CD8-positive, alpha-beta memory T cell (primary cell): ENCODE data around the gene NTRK2. TPM values are rescaled to one million over a fixed set of nuclear protein-coding genes. Genes with fewer than 3 reads are reported as not detected.

Source experiments
- CTCF ChIA-PET: fragments of 350-600 bp; sonication (Branson Sonifier 250); formaldehyde crosslinking; loops from one replicate; lab custom pipeline; 2021; ENCODE audit warnings: antibody characterized with exemption; lab: Charles Lee
- POLR2A ChIA-PET: fragments of 350-600 bp; sonication (Branson Sonifier 250); formaldehyde crosslinking; loops from one replicate; lab custom pipeline; 2021; ENCODE audit warnings: antibody characterized with exemption; lab: Charles Lee
- DNase-seq, 5 donors: peaks; one replicate each; pipeline versions ENCODE4 v3.0.0 to v3.0.0-alpha.2; 2020 to 2022; ENCODE audit warnings: mixed read lengths in 1 of 5
- H3K27ac ChIP-seq: one replicate; pipeline ENCODE4 v1.7.0; 2013; ENCODE audit warnings: low read depth, mild to moderate bottlenecking, low read length, moderate library complexity
- H3K27me3 ChIP-seq: 2 replicates; pipeline ENCODE4 v1.7.0; 2013; ENCODE audit warnings: low read length, mild to moderate bottlenecking; ENCODE audit not compliant: insufficient read depth, poor library complexity, severe bottlenecking
- H3K36me3 ChIP-seq: 2 replicates; pipeline ENCODE4 v1.7.0; 2013; ENCODE audit warnings: mild to moderate bottlenecking, low read length, moderate library complexity; ENCODE audit not compliant: insufficient read depth
- H3K4me1 ChIP-seq: 2 replicates; pipeline ENCODE4 v1.7.0; 2013; ENCODE audit warnings: mild to moderate bottlenecking, low read length, moderate library complexity; ENCODE audit not compliant: insufficient read depth
- H3K4me3 ChIP-seq: 2 replicates; pipeline ENCODE4 v1.7.0; 2013; ENCODE audit warnings: mild to moderate bottlenecking, low read length
- H3K9me3 ChIP-seq: 2 replicates; pipeline ENCODE4 v1.7.0; 2013; ENCODE audit warnings: mild to moderate bottlenecking, low read length
- H3K27ac Mint-ChIP-seq, 8 donors: one replicate each; pipeline ENCODE4 v1.8.0; 2020 to 2021; ENCODE audit warnings: mixed read lengths in 8 of 8, mild to moderate bottlenecking in 6 of 8, inconsistent platforms in 3 of 8, moderate library complexity in 3 of 8
- H3K27me3 Mint-ChIP-seq, 2 donors: one replicate each; pipeline ENCODE4 v1.8.0; 2020 to 2021; ENCODE audit warnings: mixed read lengths in 2 of 2, mild to moderate bottlenecking in 1 of 2, moderate library complexity in 1 of 2
- H3K36me3 Mint-ChIP-seq, 3 donors: one replicate each; pipeline ENCODE4 v1.8.0; 2020 to 2021; ENCODE audit warnings: mixed read lengths in 3 of 3, inconsistent platforms in 1 of 3, mild to moderate bottlenecking in 1 of 3
- H3K4me1 Mint-ChIP-seq, 3 donors: one replicate each; pipeline ENCODE4 v1.8.0; 2020 to 2021; ENCODE audit warnings: mixed read lengths in 3 of 3, inconsistent platforms in 1 of 3, mild to moderate bottlenecking in 1 of 3
- H3K4me3 Mint-ChIP-seq, 7 donors: one replicate each; pipeline ENCODE4 v1.8.0; 2020 to 2021; ENCODE audit warnings: mixed read lengths in 7 of 7, mild to moderate bottlenecking in 6 of 7, moderate library complexity in 4 of 7, inconsistent platforms in 2 of 7
- H3K9me3 Mint-ChIP-seq, 5 donors: one replicate each; pipeline ENCODE4 v1.8.0; 2020 to 2022; ENCODE audit warnings: mixed read lengths in 5 of 5, mild to moderate bottlenecking in 3 of 5, moderate library complexity in 2 of 5, inconsistent platforms in 1 of 5
- polyA plus RNA-seq: library from polyadenylated mRNA; unstranded; fragments of 300-500 nt; fragmentation: Illumina TruSeq; gene quantifications from one replicate; pipeline ENCODE4 v1.2.3, GENCODE V29; 2021
- total RNA-seq, 2 experiments: library from RNA; stranded (reverse); gene quantifications; one replicate each; pipeline ENCODE4 v1.2.3, GENCODE V29; 2021

The NTRK2 gene
- total and polyA plus RNA-seq, 3 experiments from 2014 or later: 0.26 to 0.38 TPM; not detected in 1

DNA sequence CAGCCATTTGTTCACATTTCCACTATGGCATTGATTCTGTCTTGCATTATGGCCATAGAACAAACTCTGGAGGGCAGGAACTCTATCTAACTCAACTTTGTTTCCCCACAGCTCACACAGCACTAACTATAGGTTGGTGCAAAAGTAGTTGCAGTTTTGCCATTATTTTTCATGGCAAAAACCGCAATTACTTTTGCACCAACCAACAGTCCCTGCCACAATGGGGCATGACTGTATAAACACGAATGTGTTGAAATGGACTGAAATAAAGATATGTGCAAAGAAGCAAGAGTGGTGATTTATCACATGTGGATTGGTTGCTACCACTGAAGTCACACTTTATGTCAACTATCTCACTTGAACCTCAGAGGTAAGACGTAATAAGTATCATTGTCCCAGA is 338.7 kb downstream of the NTRK2 start:
- ChIA-PET CTCF (no interaction called here), POLR2A (no interaction called here)
- no peak for DNase-seq
- no peaks in the 10 kb centered on the region for H3K36me3 ChIP-seq
- H3K9me3 ChIP-seq: no peaks in the 10 kb centered on the region
- Mint-ChIP-seq H3K4me3 (no peak overlapping the region), H3K36me3 (no peaks in the 10 kb centered on the region), H3K4me1 (no peaks in the 10 kb centered on the region), H3K27me3 (peaks cover 0 to 3% of the 10 kb centered on the region in 2 donors), H3K9me3 (peaks cover 0 to 1% (median 0%) of the 10 kb centered on the region in 5 donors), H3K27ac (no peak overlapping the region)
- H3K4me3 ChIP-seq: no peak overlapping the region
- no peak overlapping the region for H3K27ac ChIP-seq
- H3K4me1 ChIP-seq: no peaks in the 10 kb centered on the region
- no peaks in the 10 kb centered on the region for H3K27me3 ChIP-seq

DNA sequence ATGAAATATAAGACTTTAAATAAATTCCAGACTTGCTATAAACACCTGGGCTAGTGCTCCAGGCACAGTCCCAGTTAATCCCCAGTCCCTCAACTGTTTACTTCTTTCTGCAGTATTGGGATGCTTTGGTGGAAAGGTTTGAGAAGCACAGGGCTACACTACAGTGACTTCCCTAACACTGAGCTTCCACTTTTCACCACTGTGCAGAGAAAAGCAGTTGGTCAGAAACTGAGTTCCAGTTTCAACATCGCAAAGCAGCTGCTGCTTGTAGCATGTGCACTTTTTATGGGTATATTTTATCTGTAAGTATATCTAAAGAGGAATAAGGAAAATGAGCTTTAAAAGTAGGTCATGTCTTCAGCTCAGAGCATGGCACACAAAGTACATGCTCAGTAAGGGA is 339.7 kb downstream of the NTRK2 start:
- POLR2A ChIA-PET: no interaction called here
- peaks cover 0 to 5% of the 10 kb centered on the region in 2 donors for H3K27me3 Mint-ChIP-seq

DNA sequence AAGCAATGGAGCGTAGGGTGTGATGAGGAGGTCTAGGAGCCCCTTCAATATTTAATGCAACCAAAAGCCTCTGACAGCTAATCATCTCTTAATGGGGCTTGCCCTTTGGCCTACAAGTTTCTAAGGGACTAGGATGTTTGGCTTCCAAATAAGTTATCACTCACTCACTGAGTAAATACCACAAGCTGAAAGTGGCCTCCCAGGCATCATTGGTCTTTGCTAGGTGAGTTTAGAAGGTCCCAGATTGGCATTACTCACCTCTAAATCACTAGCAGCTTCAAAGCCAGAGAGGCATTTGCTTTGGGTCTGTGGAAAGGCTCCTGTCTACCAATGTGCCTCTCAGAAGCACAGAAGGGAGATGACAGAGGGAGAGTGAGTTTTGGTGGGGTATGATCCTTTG is 344.2 kb downstream of the NTRK2 start:
- H3K4me3 ChIP-seq: no peak overlapping the region
- H3K36me3 Mint-ChIP-seq: no peaks in the 10 kb centered on the region
- peaks cover 0 to 3% (median 0%) of the 10 kb centered on the region in 5 donors for H3K9me3 Mint-ChIP-seq
- no peaks in the 10 kb centered on the region for H3K9me3 ChIP-seq
- ChIA-PET CTCF (no interaction called here), POLR2A (no interaction called here)
- H3K4me3 Mint-ChIP-seq: no peak overlapping the region
- H3K36me3 ChIP-seq: no peaks in the 10 kb centered on the region
- H3K4me1 ChIP-seq: no peaks in the 10 kb centered on the region
- H3K4me1 Mint-ChIP-seq: no peaks in the 10 kb centered on the region
- H3K27ac ChIP-seq: no peak overlapping the region
- no peak for DNase-seq
- H3K27ac Mint-ChIP-seq: no peak overlapping the region
- H3K27me3 ChIP-seq: no peaks in the 10 kb centered on the region
- H3K27me3 Mint-ChIP-seq: peaks cover 0 to 3% of the 10 kb centered on the region in 2 donors

More for the DNA sequence above, 339.7 kb downstream of the NTRK2 start:
- Mint-ChIP-seq H3K9me3 (peaks cover 0 to 3% (median 0%) of the 10 kb centered on the region in 5 donors), H3K36me3 (no peaks in the 10 kb centered on the region), H3K4me3 (no peak overlapping the region), H3K4me1 (no peaks in the 10 kb centered on the region), H3K27ac (no peak overlapping the region)
- Histone ChIP-seq H3K9me3 (no peaks in the 10 kb centered on the region), H3K27me3 (no peaks in the 10 kb centered on the region), H3K4me1 (no peaks in the 10 kb centered on the region), H3K36me3 (no peaks in the 10 kb centered on the region), H3K27ac (no peak overlapping the region), H3K4me3 (no peak overlapping the region)
- no peak for DNase-seq
- CTCF ChIA-PET: no interaction called here

GRCh38 chr9:85014292-85014691 is 344.8 kb downstream of the NTRK2 start:
- H3K27ac ChIP-seq: no peak overlapping the region
- CTCF ChIA-PET: no interaction called here
- POLR2A ChIA-PET: no interaction called here
- DNase-seq: no peak
- Mint-ChIP-seq H3K27me3 (peaks cover 0 to 3% of the 10 kb centered on the region in 2 donors), H3K9me3 (peaks cover 0 to 3% (median 0%) of the 10 kb centered on the region in 5 donors), H3K36me3 (no peaks in the 10 kb centered on the region), H3K4me1 (no peaks in the 10 kb centered on the region), H3K4me3 (no peak overlapping the region), H3K27ac (no peak overlapping the region)
- H3K9me3 ChIP-seq: no peaks in the 10 kb centered on the region
- no peak overlapping the region for H3K4me3 ChIP-seq
- no peaks in the 10 kb centered on the region for H3K36me3 ChIP-seq
- no peaks in the 10 kb centered on the region for H3K4me1 ChIP-seq
- H3K27me3 ChIP-seq: no peaks in the 10 kb centered on the region

- CTCF ChIA-PET: no interaction called here
These were observed 347.0 kb downstream of the NTRK2 start for GRCh38 chr9:85016384-85017006.

DNA sequence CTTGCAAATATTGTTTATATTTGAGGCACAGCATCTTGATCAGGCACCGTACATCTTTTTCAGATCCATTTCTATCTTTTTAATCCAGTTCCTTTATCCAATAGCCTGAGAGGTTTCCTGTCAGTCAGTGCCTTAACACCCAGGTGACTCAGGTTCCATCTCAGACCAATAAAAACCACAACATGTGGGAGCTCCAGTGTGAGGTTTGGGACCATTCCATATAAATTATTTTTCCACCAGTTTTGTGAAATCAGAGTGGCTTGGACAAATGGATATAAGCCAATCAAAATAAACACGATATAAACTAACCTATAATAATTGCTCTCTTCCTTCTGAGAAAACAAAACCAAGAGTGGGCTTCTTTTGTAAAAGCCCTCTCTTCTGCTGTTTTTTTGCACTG is 351.3 kb downstream of the NTRK2 start:
- no peaks in the 10 kb centered on the region for H3K9me3 Mint-ChIP-seq
- no peaks in the 10 kb centered on the region for H3K4me1 Mint-ChIP-seq
- DNase-seq: no peak
- H3K27me3 ChIP-seq: no peaks in the 10 kb centered on the region
- H3K9me3 ChIP-seq: no peaks in the 10 kb centered on the region
- no peak overlapping the region for H3K27ac Mint-ChIP-seq
- no peaks in the 10 kb centered on the region for H3K36me3 ChIP-seq
- CTCF ChIA-PET: no interaction called here
- no peak overlapping the region for H3K27ac ChIP-seq
- no peaks in the 10 kb centered on the region for H3K4me1 ChIP-seq
- POLR2A ChIA-PET: no interaction called here
- no peaks in the 10 kb centered on the region for H3K27me3 Mint-ChIP-seq
- H3K4me3 ChIP-seq: no peak overlapping the region
- no peak overlapping the region for H3K4me3 Mint-ChIP-seq
- H3K36me3 Mint-ChIP-seq: no peaks in the 10 kb centered on the region

More at GRCh38 chr9:85016384-85017006, 347.0 kb downstream of the NTRK2 start:
- DNase-seq: no peak
- Mint-ChIP-seq H3K4me1 (no peaks in the 10 kb centered on the region), H3K9me3 (peaks cover 0 to 3% (median 0%) of the 10 kb centered on the region in 5 donors), H3K36me3 (no peaks in the 10 kb centered on the region), H3K27ac (no peak overlapping the region), H3K4me3 (no peak overlapping the region), H3K27me3 (peaks cover 0 to 1% of the 10 kb centered on the region in 2 donors)
- Histone ChIP-seq H3K36me3 (no peaks in the 10 kb centered on the region), H3K4me3 (no peak overlapping the region), H3K4me1 (no peaks in the 10 kb centered on the region), H3K27ac (no peak overlapping the region), H3K27me3 (no peaks in the 10 kb centered on the region), H3K9me3 (no peaks in the 10 kb centered on the region)
- POLR2A ChIA-PET: no interaction called here

- H3K27me3 ChIP-seq: no peaks in the 10 kb centered on the region
- POLR2A ChIA-PET: no interaction called here
These were observed 352.2 kb downstream of the NTRK2 start for GRCh38 chr9:85021686-85022085.

GRCh38 chr9:85024374-85024773 is 354.8 kb downstream of the NTRK2 start:
- no peaks in the 10 kb centered on the region for H3K27me3 ChIP-seq
- no peaks in the 10 kb centered on the region for H3K4me1 ChIP-seq
- Mint-ChIP-seq H3K36me3 (no peaks in the 10 kb centered on the region), H3K9me3 (peaks cover 0 to 2% (median 0%) of the 10 kb centered on the region in 5 donors), H3K4me1 (no peaks in the 10 kb centered on the region), H3K27me3 (no peaks in the 10 kb centered on the region), H3K4me3 (no peak overlapping the region), H3K27ac (no peak overlapping the region)
- H3K36me3 ChIP-seq: no peaks in the 10 kb centered on the region
- no peaks in the 10 kb centered on the region for H3K9me3 ChIP-seq
- ChIA-PET CTCF (no interaction called here), POLR2A (no interaction called here)
- no peak for DNase-seq
- no peak overlapping the region for H3K27ac ChIP-seq
- no peak overlapping the region for H3K4me3 ChIP-seq

More at GRCh38 chr9:85021686-85022085, 352.2 kb downstream of the NTRK2 start:
- Mint-ChIP-seq H3K27me3 (no peaks in the 10 kb centered on the region), H3K4me1 (no peaks in the 10 kb centered on the region), H3K27ac (no peak overlapping the region), H3K36me3 (no peaks in the 10 kb centered on the region), H3K9me3 (no peaks in the 10 kb centered on the region), H3K4me3 (no peak overlapping the region)
- H3K9me3 ChIP-seq: no peaks in the 10 kb centered on the region
- no peaks in the 10 kb centered on the region for H3K36me3 ChIP-seq
- H3K4me1 ChIP-seq: no peaks in the 10 kb centered on the region
- CTCF ChIA-PET: no interaction called here
- no peak for DNase-seq
- H3K4me3 ChIP-seq: no peak overlapping the region
- no peak overlapping the region for H3K27ac ChIP-seq
